K562 (cell line): ENCODE data around the gene PES1. TPM values are rescaled to one million over a fixed set of nuclear protein-coding genes. Genes with fewer than 3 reads are reported as not detected.
A peak's percentile ranks its signal among the peaks of the same experiment; 100 is the strongest.

Experiments
- ATF3 ChIP-seq, 2 experiments: fragments of 450-650 bp in 1 of 2; sonication (generic) in 1 of 2; formaldehyde crosslinking in 1 of 2; IDR thresholded peaks in 1 of 2; conservative IDR thresholded peaks in 1 of 2; 2 replicates each; pipeline versions ENCODE4 v1.6.1 to v1.8.1; 2016 to 2023; ENCODE audit warnings: mild to moderate bottlenecking in 2 of 2, moderate library complexity in 2 of 2, inconsistent platforms in 1 of 2, missing genetic modification reagents in 1 of 2
- EHMT2 ChIP-seq: fragments of 450-650 bp; IDR thresholded peaks from 2 replicates; pipeline ENCODE4 v1.6.1; 2018; ENCODE audit warnings: antibody characterized with exemption
- MAFK ChIP-seq: IDR thresholded peaks from 2 replicates; pipeline ENCODE4 v1.6.1; 2011; ENCODE audit warnings: low read length, improper control_type of control experiment
- MEF2D ChIP-seq: conservative IDR thresholded peaks from 2 replicates; pipeline ENCODE4 v1.6.1; 2016; ENCODE audit warnings: low read depth, missing genetic modification characterization, missing compliant biosample characterization
- NFYB ChIP-seq: IDR thresholded peaks from 2 replicates; pipeline ENCODE4 v1.6.1; 2011; ENCODE audit warnings: mild to moderate bottlenecking, moderate library complexity; ENCODE audit not compliant: insufficient read length; ENCODE audit errors: extremely low read depth
- NR2C2 ChIP-seq, 2 experiments: fragments of 200-800 bp in 1 of 2; sonication (Bioruptor generic) in 1 of 2; sonication (generic) in 1 of 2; formaldehyde crosslinking in 1 of 2; IDR thresholded peaks; 2 replicates each; pipeline versions ENCODE4 v1.6.1 to v1.8.0; 2016 to 2022; ENCODE audit warnings: mild to moderate bottlenecking in 1 of 2, missing compliant biosample characterization in 1 of 2, missing genetic modification characterization in 1 of 2, missing genetic modification reagents in 1 of 2
- PHF21A ChIP-seq: fragments of 450-650 bp; IDR thresholded peaks from 2 replicates; pipeline ENCODE4 v1.6.1; 2017; ENCODE audit warnings: low read depth, borderline replicate concordance
- SIN3A ChIP-seq, 2 experiments: fragments of 150-350 bp in 1 of 2; IDR thresholded peaks; 2 replicates each; pipeline ENCODE4 v1.6.1; 2011 to 2016; ENCODE audit warnings: borderline replicate concordance in 2 of 2, low read depth in 2 of 2, low read length in 2 of 2, mild to moderate bottlenecking in 2 of 2, moderate library complexity in 2 of 2; ENCODE audit not compliant: control insufficient read depth in 1 of 2
- SLC30A9 ChIP-seq: fragments of 250-450 bp; sonication (Bioruptor Pico); IDR thresholded peaks from 2 replicates; pipeline ENCODE4 v1.8.0; 2022; ENCODE audit warnings: mild to moderate bottlenecking, moderate library complexity
- SMARCE1 ChIP-seq: fragments of 450-650 bp; IDR thresholded peaks from 2 replicates; pipeline ENCODE4 v1.7.1; 2016; ENCODE audit warnings: mild to moderate bottlenecking
- SREBF2 ChIP-seq: sonication (generic); formaldehyde crosslinking; IDR thresholded peaks from 2 replicates; pipeline ENCODE4 v1.4.0; 2020; ENCODE audit warnings: mild to moderate bottlenecking, missing genetic modification reagents
- ZBTB9 ChIP-seq: fragments of 450-650 bp; formaldehyde crosslinking; IDR thresholded peaks from 2 replicates; pipeline ENCODE4 v1.4.0; 2020; ENCODE audit warnings: mild to moderate bottlenecking, moderate library complexity
- polyA plus RNA-seq, 8 experiments: library from polyadenylated mRNA; depleted of rRNA in 4 of 8; stranded (reverse) in 5 of 8; unstranded in 3 of 8; fragments of >200 nt; fragmentation: Nextera tagmentation in 2 of 8; fragmentation: Illumina TruSeq in 1 of 8; extraction: Ambion mirVana in 2 of 8; extraction: Trizol in 1 of 8; gene quantifications; 2 replicates each; pipeline versions ENCODE4 v1.2.1 to v1.2.3, GENCODE V29; 2011 to 2014; ENCODE audit warnings: inconsistent platforms in 1 of 8, missing spikeins in 1 of 8
- total RNA-seq, 7 experiments: library from RNA; depleted of rRNA in 6 of 7; stranded (reverse); fragments of >200 nt in 6 of 7; fragmentation: Illumina TruSeq in 2 of 7; extraction: Trizol in 2 of 7; gene quantifications; 2 replicates each; pipeline versions ENCODE4 v1.2.1 to v1.2.3, GENCODE V29; 2011 to 2021; ENCODE audit warnings: low replicate concordance in 1 of 7
- TF ChIP-seq, protein P1 (sequence below): fragments of 450-650 bp; IDR thresholded peaks from one replicate; pipeline ENCODE4 v1.6.1; 2018; ENCODE audit warnings: mild to moderate bottlenecking, moderate library complexity; ENCODE audit not compliant: partially characterized antibody
- TF ChIP-seq, protein P2 (sequence below): fragments of 450-650 bp; IDR thresholded peaks from 2 replicates; pipeline ENCODE4 v1.6.1; 2016
- TF ChIP-seq, protein P3 (sequence below): fragments of 450-650 bp; formaldehyde crosslinking; IDR thresholded peaks from 2 replicates; pipeline ENCODE4 v1.4.0; 2020; ENCODE audit warnings: mild to moderate bottlenecking, mixed read lengths

The PES1 gene
- total and polyA plus RNA-seq, 9 of the 15 experiments (the other 6 are each of a cell fraction or from before 2014, with no cell fraction given), result 6.5 to 158 (median 94.3) TPM

- TF ChIP-seq, protein P1, sequence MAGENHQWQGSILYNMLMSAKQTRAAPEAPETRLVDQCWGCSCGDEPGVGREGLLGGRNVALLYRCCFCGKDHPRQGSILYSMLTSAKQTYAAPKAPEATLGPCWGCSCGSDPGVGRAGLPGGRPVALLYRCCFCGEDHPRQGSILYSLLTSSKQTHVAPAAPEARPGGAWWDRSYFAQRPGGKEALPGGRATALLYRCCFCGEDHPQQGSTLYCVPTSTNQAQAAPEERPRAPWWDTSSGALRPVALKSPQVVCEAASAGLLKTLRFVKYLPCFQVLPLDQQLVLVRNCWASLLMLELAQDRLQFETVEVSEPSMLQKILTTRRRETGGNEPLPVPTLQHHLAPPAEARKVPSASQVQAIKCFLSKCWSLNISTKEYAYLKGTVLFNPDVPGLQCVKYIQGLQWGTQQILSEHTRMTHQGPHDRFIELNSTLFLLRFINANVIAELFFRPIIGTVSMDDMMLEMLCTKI, result no peak
- TF ChIP-seq ATF3 (IDR thresholded peaks at IDR 0.05), result peak; percentile 91
- no peak for TF ChIP-seq ATF3 (CRISPR knock-in tag; conservative IDR thresholded peaks at IDR 0.05)
- no peak for TF ChIP-seq SLC30A9
- TF ChIP-seq PHF21A, result no peak
- TF ChIP-seq, protein P2, sequence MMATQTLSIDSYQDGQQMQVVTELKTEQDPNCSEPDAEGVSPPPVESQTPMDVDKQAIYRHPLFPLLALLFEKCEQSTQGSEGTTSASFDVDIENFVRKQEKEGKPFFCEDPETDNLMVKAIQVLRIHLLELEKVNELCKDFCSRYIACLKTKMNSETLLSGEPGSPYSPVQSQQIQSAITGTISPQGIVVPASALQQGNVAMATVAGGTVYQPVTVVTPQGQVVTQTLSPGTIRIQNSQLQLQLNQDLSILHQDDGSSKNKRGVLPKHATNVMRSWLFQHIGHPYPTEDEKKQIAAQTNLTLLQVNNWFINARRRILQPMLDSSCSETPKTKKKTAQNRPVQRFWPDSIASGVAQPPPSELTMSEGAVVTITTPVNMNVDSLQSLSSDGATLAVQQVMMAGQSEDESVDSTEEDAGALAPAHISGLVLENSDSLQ, result peak; percentile 80
- TF ChIP-seq EHMT2, result no peak
- peak; percentile 65; the same call in 1 of the 2 replicates for TF ChIP-seq MEF2D
- no peak for TF ChIP-seq NR2C2 (CRISPR knock-in tag; IDR thresholded peaks at IDR 0.05)
- TF ChIP-seq NR2C2 (tag; IDR thresholded peaks at IDR 0.05), result peak; percentile 79
- no peak for TF ChIP-seq ZBTB9 (CRISPR knock-in tag)
- TF ChIP-seq SREBF2 (CRISPR knock-in tag), result no peak
- peak; percentile 84 for TF ChIP-seq MAFK
- TF ChIP-seq NFYB, result no peak
- TF ChIP-seq, protein P3, sequence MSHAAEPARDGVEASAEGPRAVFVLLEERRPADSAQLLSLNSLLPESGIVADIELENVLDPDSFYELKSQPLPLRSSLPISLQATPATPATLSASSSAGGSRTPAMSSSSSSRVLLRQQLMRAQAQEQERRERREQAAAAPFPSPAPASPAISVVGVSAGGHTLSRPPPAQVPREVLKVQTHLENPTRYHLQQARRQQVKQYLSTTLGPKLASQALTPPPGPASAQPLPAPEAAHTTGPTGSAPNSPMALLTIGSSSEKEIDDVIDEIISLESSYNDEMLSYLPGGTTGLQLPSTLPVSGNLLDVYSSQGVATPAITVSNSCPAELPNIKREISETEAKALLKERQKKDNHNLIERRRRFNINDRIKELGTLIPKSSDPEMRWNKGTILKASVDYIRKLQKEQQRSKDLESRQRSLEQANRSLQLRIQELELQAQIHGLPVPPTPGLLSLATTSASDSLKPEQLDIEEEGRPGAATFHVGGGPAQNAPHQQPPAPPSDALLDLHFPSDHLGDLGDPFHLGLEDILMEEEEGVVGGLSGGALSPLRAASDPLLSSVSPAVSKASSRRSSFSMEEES (CRISPR knock-in tag), result no peak
- TF ChIP-seq SIN3A (IDR thresholded peaks at IDR 0.05; ENCODE audit: borderline replicate concordance in 2 of 2, control insufficient read depth in 1 of 2, low read depth in 2 of 2, low read length in 2 of 2), result peak in 1 of 2 experiments; percentile 31; a peak in 1 of 4 replicates
- TF ChIP-seq SMARCE1, result peak; percentile 68
Measured at GRCh38 chr22:30609260-30610185, 17.8 kb upstream of the PES1 start (continued).
